Prostate gland (tissue), 2 donors: Measurements from ENCODE around the gene SIPA1L3.

Source experiments
- POLR2A ChIP-seq: fragments of 450-650 bp; IDR thresholded peaks from one replicate; pipeline ENCODE4 v1.6.1; 2016; ENCODE audit warnings: antibody characterized with exemption, mild to moderate bottlenecking
- POLR2AphosphoS5 ChIP-seq: sonication (generic); formaldehyde crosslinking; IDR thresholded peaks from one replicate; pipeline ENCODE4 v1.6.1; 2017; ENCODE audit warnings: antibody characterized with exemption
- TF ChIP-seq, protein P1 (sequence below), 4 experiments: fragments of 200-600 bp in 2 of 4; fragments of 450-650 bp in 2 of 4; sonication (generic) in 2 of 4; IDR thresholded peaks; 1 replicate in 3 of 4; 2 replicates in 1 of 4; pipeline ENCODE4 v1.5.1; 2016 to 2019; ENCODE audit warnings: antibody characterized with exemption in 4 of 4, mild to moderate bottlenecking in 2 of 4, moderate library complexity in 2 of 4

- TF ChIP-seq, protein P1, sequence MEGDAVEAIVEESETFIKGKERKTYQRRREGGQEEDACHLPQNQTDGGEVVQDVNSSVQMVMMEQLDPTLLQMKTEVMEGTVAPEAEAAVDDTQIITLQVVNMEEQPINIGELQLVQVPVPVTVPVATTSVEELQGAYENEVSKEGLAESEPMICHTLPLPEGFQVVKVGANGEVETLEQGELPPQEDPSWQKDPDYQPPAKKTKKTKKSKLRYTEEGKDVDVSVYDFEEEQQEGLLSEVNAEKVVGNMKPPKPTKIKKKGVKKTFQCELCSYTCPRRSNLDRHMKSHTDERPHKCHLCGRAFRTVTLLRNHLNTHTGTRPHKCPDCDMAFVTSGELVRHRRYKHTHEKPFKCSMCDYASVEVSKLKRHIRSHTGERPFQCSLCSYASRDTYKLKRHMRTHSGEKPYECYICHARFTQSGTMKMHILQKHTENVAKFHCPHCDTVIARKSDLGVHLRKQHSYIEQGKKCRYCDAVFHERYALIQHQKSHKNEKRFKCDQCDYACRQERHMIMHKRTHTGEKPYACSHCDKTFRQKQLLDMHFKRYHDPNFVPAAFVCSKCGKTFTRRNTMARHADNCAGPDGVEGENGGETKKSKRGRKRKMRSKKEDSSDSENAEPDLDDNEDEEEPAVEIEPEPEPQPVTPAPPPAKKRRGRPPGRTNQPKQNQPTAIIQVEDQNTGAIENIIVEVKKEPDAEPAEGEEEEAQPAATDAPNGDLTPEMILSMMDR (IDR thresholded peaks at IDR 0.05), result no peak
- no peak for TF ChIP-seq POLR2AphosphoS5
- TF ChIP-seq POLR2A, result no peak
Measured at GRCh38 chr19:38180071-38180470, 273.1 kb downstream of the SIPA1L3 start.
